AG09309 (cell line): ENCODE results near the gene NRF1.

Source experiments
- DNase-seq: peaks from one replicate; pipeline ENCODE4 v3.0.0-alpha.2; 2010; ENCODE audit warnings: low read depth
- H3K4me3 ChIP-seq: 2 replicates; pipeline ENCODE4 v1.5.1; 2011; ENCODE audit warnings: mild to moderate bottlenecking, low read depth, low read length, moderate library complexity; ENCODE audit not compliant: control insufficient read depth
- TF ChIP-seq, protein P1 (sequence below): IDR thresholded peaks from 2 replicates; pipeline ENCODE4 v1.5.1; 2011; ENCODE audit warnings: mild to moderate bottlenecking, low read depth, low read length, inconsistent platforms; ENCODE audit not compliant: insufficient read depth, control insufficient read depth; ENCODE audit errors: missing control alignments

NRF1 gene

DNA sequence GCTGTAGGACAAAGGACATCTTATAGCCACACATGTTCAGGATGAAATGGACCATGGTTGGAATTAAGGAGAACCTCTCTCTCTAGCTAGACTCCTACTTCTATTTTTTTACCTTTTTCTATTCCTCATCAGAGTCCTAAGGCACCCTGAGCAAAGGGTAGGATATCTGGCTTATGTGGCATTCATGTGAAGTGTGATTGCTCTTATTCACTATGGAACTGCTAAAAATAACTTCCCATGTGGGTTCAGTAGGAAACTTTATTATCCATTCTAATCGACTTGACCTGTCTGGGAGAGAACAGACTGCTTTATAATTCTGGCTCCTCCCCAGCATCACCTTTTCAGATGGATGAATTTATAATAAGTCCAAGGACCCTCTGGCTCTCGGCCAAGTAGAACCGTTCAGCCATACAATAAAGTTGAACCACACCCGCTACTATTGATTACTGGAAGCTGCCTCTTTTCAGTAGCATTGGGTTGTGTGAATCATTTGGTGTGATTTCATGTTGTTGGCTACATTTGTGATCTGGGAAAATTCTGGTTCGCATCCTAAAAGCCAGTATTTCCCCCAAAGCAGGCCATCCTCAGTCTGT is 117.5 kb downstream of the NRF1 start:
- DNase-seq = no peak
- TF ChIP-seq, protein P1, sequence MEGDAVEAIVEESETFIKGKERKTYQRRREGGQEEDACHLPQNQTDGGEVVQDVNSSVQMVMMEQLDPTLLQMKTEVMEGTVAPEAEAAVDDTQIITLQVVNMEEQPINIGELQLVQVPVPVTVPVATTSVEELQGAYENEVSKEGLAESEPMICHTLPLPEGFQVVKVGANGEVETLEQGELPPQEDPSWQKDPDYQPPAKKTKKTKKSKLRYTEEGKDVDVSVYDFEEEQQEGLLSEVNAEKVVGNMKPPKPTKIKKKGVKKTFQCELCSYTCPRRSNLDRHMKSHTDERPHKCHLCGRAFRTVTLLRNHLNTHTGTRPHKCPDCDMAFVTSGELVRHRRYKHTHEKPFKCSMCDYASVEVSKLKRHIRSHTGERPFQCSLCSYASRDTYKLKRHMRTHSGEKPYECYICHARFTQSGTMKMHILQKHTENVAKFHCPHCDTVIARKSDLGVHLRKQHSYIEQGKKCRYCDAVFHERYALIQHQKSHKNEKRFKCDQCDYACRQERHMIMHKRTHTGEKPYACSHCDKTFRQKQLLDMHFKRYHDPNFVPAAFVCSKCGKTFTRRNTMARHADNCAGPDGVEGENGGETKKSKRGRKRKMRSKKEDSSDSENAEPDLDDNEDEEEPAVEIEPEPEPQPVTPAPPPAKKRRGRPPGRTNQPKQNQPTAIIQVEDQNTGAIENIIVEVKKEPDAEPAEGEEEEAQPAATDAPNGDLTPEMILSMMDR = no peak
- H3K4me3 ChIP-seq = no peak overlapping the region

DNA sequence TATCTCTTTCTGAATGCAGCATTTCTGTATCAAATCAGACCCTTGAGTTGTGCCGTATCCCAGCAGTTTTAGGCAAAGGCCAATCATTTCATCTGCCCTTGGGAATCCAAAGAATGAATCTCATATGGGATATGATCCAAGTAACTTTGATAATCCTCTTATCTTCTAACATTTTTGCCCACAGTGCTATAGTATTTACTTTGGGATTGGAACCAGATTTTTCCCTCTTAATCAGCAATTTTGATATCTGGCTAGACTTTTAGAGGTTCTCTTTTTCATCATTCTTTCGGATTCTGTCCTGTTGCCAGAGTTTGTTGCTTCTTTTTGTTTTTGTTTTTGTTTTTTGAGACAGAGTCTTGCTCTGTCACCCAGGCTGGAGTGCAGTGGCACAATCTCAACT is 118.0 kb downstream of the NRF1 start:
- no peak overlapping the region for H3K4me3 ChIP-seq

DNA sequence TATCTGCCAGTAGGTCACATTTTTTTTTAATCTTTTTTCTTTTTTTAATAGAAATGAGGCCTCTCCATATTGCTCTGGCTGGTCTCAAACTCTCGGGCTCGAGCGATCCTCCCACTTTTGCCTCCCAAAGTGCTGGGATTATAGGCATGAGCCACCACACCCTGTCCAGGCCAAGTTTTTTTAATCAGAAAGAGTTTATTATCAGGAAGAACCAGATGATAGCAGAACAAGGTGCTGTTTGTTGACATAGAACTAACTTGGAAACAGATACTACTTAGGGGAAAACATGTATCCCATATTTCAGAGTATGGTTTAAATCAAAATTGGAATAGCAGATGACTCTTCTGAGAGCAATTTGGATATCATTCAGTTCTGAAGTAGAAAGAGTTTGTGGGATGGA is 118.6 kb downstream of the NRF1 start:
- no peak for DNase-seq
- H3K4me3 ChIP-seq = no peak overlapping the region
- TF ChIP-seq, protein P1 = no peak

More for the DNA sequence above, 118.0 kb downstream of the NRF1 start:
- no peak for DNase-seq
- TF ChIP-seq, protein P1 = no peak

DNA sequence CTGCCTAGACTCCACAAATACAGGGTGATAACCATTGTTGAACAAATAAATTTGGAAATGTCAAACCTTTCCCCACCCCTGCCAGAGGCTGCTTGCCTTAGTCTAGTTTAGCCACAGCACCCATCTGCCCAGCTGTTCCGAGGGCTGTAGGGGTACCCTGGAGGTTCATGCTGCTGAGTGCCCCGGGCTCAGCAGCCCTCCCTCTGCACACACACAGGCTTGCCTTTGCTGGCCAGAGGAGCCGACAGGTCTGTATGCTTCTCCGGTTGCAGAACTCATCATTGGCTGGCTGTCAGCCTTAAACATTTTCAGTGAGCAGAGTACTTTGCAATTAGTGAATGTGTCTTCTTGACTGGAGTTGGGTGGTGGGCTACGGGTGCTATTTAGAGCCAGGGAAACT is 122.9 kb downstream of the NRF1 start:
- no peak overlapping the region for H3K4me3 ChIP-seq
- no peak for DNase-seq
- TF ChIP-seq, protein P1 = no peak

DNA sequence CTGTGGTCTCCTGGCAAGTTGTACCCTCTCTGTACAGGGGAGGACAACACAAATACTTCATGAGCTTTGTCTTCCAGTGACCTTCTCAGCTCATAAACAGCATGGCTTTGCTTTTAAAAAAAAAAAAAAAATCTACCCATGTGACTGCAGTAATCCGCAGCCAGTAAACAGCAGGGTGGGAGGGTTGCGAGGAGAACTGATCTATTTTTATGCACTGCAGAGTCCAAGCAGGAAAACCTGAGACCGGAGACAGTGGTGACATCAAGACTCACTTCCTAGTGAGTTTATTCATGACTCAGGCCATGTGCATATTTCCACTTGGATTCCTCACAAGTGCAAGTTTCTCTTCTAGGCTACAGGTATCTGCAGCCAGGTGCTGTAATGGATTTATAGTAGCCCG is 127.9 kb downstream of the NRF1 start:
- TF ChIP-seq, protein P1 = no peak
- no peak for DNase-seq
- no peak overlapping the region for H3K4me3 ChIP-seq

DNA sequence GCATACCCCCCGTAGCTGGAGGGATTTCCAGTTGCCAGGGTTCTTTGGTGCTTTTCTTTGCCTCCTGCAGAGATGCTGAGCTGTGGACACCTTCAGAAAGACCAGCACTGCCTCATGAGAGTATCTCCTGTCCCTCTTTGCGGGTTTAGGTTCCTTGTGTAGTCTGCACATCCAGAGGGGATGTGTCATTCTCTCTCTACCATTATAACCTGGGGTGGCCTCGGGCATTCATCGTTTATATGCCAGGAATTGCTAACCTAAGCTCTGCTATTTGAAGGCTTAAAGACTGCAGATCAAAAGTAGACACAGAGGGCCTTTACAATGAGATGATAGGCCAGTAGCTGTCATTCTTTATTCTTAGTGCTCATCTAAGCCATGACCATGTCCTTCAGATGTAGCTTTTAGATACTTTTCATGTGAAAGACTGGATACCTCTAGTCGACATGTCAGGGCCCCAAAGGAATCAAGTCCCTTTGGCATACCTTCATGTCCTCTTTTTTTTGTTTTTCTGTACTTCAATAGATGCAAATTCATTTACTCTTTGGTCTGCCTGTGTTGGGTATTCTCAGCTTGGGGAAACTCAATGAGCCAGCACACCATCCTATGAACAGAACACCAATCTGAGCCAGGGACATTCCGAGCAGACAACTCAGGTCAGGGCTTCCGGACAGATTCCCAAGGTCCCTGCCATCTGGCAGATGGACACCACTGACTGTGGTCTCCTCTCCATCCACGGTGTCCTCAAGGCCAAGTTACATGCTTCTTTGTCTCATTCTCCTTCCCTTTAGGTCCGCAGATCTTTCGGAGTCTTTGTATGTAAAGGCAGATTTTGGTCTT is 129.3 kb downstream of the NRF1 start:
- no peak overlapping the region for H3K4me3 ChIP-seq
- TF ChIP-seq, protein P1 = no peak
- DNase-seq = no peak
